Measurements from ENCODE around the gene RETREG1. TPM values are rescaled to one million over a fixed set of nuclear protein-coding genes. Genes with fewer than 3 reads are reported as not detected.

The RETREG1 gene
- polyA plus RNA-seq, 1 of the 3 experiments (the other 2 are of a cell fraction) = 0.43 TPM

DNA sequence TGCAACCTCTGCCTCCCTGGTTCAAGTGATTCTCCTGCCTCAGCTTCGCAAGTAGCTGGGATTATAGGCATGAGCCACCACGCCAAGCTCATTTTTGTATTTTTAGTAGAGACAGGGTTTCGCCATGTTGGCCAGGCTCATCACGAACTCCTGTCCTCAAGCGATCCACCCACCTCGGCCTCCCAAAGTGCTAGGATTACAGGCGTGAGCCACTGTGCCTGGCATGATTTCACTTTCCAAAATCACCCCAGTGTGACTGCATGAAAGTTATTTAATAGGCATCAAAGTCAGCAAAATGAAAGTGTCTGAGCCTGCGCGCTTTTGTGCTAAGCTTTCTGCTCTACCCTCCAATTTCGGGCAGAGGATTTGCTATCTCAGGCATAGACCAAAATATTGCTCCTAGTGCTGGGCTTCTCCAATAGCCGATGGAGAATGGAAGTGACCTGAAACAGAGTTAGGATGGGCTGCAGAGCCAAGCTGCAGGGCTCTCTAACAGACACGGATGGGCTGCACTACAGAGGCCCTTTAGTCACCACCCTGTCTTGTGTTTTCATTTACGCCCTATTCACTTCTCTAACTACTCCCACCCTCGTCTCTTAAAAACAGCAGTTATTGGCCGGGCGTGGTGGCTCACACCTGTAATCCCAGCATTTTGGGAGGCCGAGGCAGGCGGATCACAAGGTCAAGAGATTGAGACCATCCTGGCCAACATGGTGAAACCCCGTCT is 44.3 kb downstream of the RETREG1 start:
- Histone ChIP-seq H3K4me1 (ENCODE audit: control insufficient read depth in 1 of 2, insufficient read depth in 2 of 2, low read depth in 1 of 2, low read length in 1 of 2) (peaks cover 12 to 17% of the 10 kb centered on the region in 2 experiments; a peak in 3 of 4 replicates), H3K79me2 (ENCODE audit: insufficient read depth) (no peaks in the 10 kb centered on the region), H3K4me2 (no peak overlapping the region), H3K27me3 (ENCODE audit: insufficient read depth) (no peaks in the 10 kb centered on the region), H3F3A (replicated peaks; ENCODE audit: insufficient read depth) (peaks cover 23% of the 10 kb centered on the region), H3K9me3 (no peaks in the 10 kb centered on the region), H3K9ac (no peak overlapping the region), H2AFZ (ENCODE audit: low read depth) (no peak overlapping the region), H3K36me3 (replicated peaks in 1 of 2; ENCODE audit: control insufficient read depth in 1 of 2, insufficient read depth in 2 of 2, low read length in 1 of 2) (no peaks in the 10 kb centered on the region), H3K4me3 (ENCODE audit: low read depth in 2 of 2, low read length in 1 of 2) (no peak overlapping the region), H4K20me1 (ENCODE audit: insufficient read depth) (no peaks in the 10 kb centered on the region), H3K27ac (ENCODE audit: low read depth in 2 of 2, low read length in 1 of 2) (no peak overlapping the region), H3K9me2 (no peaks in the 10 kb centered on the region)
- ChIA-PET CTCF (interaction anchor here (1.4 kb wide), 1 partner anchor 13 kb away, joined by 3 read pairs; no protein-coding TSS in a partner anchor), POLR2A (no interaction called here)
- 91% methylated on average over 19 of the region's 19 CpGs for WGBS (ENCODE audit: low lambda C conversion rate)
- no peak for DNase-seq
- TF ChIP-seq RFX5 (IDR thresholded peaks at IDR 0.05; ENCODE audit: low read length) (no peak), TEAD4 (IDR thresholded peaks at IDR 0.05; ENCODE audit: borderline replicate concordance, insufficient read depth) (no peak), EP300 (IDR thresholded peaks at IDR 0.05; ENCODE audit: borderline replicate concordance in 1 of 2, low read depth in 1 of 2, low read length in 1 of 2) (no peak), RXRA (IDR thresholded peaks at IDR 0.05; ENCODE audit: borderline replicate concordance, low read depth) (no peak), YY1 (IDR thresholded peaks at IDR 0.05; ENCODE audit: low read depth) (no peak), MXI1 (IDR thresholded peaks at IDR 0.05; ENCODE audit: low read depth, low read length) (no peak), NFIC (IDR thresholded peaks at IDR 0.05; ENCODE audit: borderline replicate concordance) (no peak), RCOR1 (IDR thresholded peaks at IDR 0.05; ENCODE audit: low read length) (no peak), TAF1 (IDR thresholded peaks at IDR 0.05; ENCODE audit: borderline replicate concordance, low read depth, low read length) (no peak), EZH2phosphoT487 (IDR thresholded peaks at IDR 0.05; ENCODE audit: borderline replicate concordance, low read depth) (no peak), RAD21 (IDR thresholded peaks at IDR 0.05; ENCODE audit: low read length) (no peak), NRF1 (IDR thresholded peaks at IDR 0.05; ENCODE audit: low read depth, low read length) (no peak), GABPA (IDR thresholded peaks at IDR 0.05; ENCODE audit: low read depth) (no peak), JUND (IDR thresholded peaks at IDR 0.05) (no peak), GATA2 (CRISPR knock-in tag; IDR thresholded peaks at IDR 0.05) (no peak)
- TF ChIP-seq, protein P1, sequence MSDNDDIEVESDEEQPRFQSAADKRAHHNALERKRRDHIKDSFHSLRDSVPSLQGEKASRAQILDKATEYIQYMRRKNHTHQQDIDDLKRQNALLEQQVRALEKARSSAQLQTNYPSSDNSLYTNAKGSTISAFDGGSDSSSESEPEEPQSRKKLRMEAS (IDR thresholded peaks at IDR 0.05; ENCODE audit: low read depth) = no peak
- TF ChIP-seq, protein P2, sequence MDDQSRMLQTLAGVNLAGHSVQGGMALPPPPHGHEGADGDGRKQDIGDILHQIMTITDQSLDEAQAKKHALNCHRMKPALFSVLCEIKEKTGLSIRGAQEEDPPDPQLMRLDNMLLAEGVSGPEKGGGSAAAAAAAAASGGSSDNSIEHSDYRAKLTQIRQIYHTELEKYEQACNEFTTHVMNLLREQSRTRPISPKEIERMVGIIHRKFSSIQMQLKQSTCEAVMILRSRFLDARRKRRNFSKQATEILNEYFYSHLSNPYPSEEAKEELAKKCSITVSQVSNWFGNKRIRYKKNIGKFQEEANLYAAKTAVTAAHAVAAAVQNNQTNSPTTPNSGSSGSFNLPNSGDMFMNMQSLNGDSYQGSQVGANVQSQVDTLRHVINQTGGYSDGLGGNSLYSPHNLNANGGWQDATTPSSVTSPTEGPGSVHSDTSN (IDR thresholded peaks at IDR 0.05) = no peak
- TF ChIP-seq, protein P3, sequence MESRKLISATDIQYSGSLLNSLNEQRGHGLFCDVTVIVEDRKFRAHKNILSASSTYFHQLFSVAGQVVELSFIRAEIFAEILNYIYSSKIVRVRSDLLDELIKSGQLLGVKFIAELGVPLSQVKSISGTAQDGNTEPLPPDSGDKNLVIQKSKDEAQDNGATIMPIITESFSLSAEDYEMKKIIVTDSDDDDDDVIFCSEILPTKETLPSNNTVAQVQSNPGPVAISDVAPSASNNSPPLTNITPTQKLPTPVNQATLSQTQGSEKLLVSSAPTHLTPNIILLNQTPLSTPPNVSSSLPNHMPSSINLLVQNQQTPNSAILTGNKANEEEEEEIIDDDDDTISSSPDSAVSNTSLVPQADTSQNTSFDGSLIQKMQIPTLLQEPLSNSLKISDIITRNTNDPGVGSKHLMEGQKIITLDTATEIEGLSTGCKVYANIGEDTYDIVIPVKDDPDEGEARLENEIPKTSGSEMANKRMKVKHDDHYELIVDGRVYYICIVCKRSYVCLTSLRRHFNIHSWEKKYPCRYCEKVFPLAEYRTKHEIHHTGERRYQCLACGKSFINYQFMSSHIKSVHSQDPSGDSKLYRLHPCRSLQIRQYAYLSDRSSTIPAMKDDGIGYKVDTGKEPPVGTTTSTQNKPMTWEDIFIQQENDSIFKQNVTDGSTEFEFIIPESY (IDR thresholded peaks at IDR 0.05; ENCODE audit: borderline replicate concordance, low read depth) = no peak

Measured in SK-N-SH (cell line).